Raji (cell line): ENCODE measurements around the gene RALGDS.

ENCODE experiments used
- POLR2A ChIP-seq: IDR thresholded peaks from 2 replicates; pipeline ENCODE4 v1.6.1; 2011; ENCODE audit warnings: low read depth, low read length, control low read depth; ENCODE audit not compliant: insufficient read depth

Gene RALGDS

GRCh38 chr9:133119846-133120500, 1.1 kb downstream of the RALGDS start:
- no peak for TF ChIP-seq POLR2A

- TF ChIP-seq POLR2A = no peak
Measured at GRCh38 chr9:133119103-133119845, 1.8 kb downstream of the RALGDS start.

- TF ChIP-seq POLR2A = no peak
Measured at GRCh38 chr9:133118568-133118967, 2.5 kb downstream of the RALGDS start.

- TF ChIP-seq POLR2A = no peak
Measured at GRCh38 chr9:133118179-133118520, 2.9 kb downstream of the RALGDS start.

- no peak for TF ChIP-seq POLR2A
Measured at GRCh38 chr9:133117271-133118178, 3.5 kb downstream of the RALGDS start.

GRCh38 chr9:133116346-133117231, 4.5 kb downstream of the RALGDS start:
- no peak for TF ChIP-seq POLR2A

GRCh38 chr9:133115604-133116345, 5.3 kb downstream of the RALGDS start:
- TF ChIP-seq POLR2A = no peak

- no peak for TF ChIP-seq POLR2A
Measured at GRCh38 chr9:133114886-133115603, 6.0 kb downstream of the RALGDS start.

- TF ChIP-seq POLR2A = no peak
Measured at GRCh38 chr9:133113949-133114885, 6.8 kb downstream of the RALGDS start.

- TF ChIP-seq POLR2A = no peak
Measured at GRCh38 chr9:133113163-133113948, 7.7 kb downstream of the RALGDS start.

- TF ChIP-seq POLR2A = no peak
Measured at GRCh38 chr9:133112663-133113026, 8.4 kb downstream of the RALGDS start.
